Memory B cell (primary cell): ENCODE data around the gene TTF2.

Experiments used
- ATAC-seq: fragments of 150-1000 bp; cut with Tn5 transposase; 2 replicates; pipeline ENCODE4 v1.10.0; 2021; ENCODE audit warnings: low read depth, mild to moderate bottlenecking, moderate library complexity
- DNase-seq, 2 donors: peaks; one replicate each; pipeline ENCODE4 v3.0.0; 2022; ENCODE audit warnings: low spot score in 2 of 2
- H3K27ac Mint-ChIP-seq: one replicate; pipeline ENCODE4 v1.8.0; 2022; ENCODE audit warnings: mild to moderate bottlenecking, moderate library complexity, mixed read lengths
- H3K27me3 Mint-ChIP-seq: one replicate; pipeline ENCODE4 v1.8.0; 2022; ENCODE audit warnings: mixed read lengths
- H3K36me3 Mint-ChIP-seq: one replicate; pipeline ENCODE4 v1.8.0; 2022; ENCODE audit warnings: mild to moderate bottlenecking, mixed read lengths
- H3K4me1 Mint-ChIP-seq: one replicate; pipeline ENCODE4 v1.8.0; 2022; ENCODE audit warnings: mixed read lengths
- H3K4me3 Mint-ChIP-seq: one replicate; pipeline ENCODE4 v1.8.0; 2022; ENCODE audit warnings: mild to moderate bottlenecking, moderate library complexity, mixed read lengths
- H3K9me3 Mint-ChIP-seq: one replicate; pipeline ENCODE4 v1.8.0; 2022; ENCODE audit warnings: mixed read lengths

Gene TTF2

DNA sequence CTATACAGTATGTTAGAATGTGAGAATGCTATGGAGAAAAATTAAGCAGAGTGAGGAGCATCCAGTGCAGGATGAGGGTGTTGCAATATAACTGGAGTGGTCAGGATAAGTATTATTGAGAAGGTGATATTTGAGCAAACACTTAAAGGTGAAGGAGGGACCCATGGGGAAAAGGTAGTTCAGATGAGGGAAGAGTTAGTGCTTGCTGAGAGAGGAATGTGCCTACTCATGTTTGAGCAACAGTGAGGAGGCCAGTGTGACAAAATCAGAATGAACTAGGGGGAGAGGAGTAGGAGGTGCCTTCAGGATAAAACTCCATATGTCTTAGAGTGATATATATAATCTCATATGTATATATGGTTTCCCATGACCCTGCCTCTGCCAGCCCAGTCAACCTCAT lies 67.7 kb downstream of the TTF2 start:
- ATAC-seq (no peak), DNase-seq (no peak)
- Mint-ChIP-seq H3K9me3 (no peaks in the 10 kb centered on the region), H3K36me3 (no peaks in the 10 kb centered on the region), H3K27me3 (peaks cover 9% of the 10 kb centered on the region), H3K27ac (no peak overlapping the region), H3K4me1 (peaks cover under 1% of the 10 kb centered on the region), H3K4me3 (no peak overlapping the region)

DNA sequence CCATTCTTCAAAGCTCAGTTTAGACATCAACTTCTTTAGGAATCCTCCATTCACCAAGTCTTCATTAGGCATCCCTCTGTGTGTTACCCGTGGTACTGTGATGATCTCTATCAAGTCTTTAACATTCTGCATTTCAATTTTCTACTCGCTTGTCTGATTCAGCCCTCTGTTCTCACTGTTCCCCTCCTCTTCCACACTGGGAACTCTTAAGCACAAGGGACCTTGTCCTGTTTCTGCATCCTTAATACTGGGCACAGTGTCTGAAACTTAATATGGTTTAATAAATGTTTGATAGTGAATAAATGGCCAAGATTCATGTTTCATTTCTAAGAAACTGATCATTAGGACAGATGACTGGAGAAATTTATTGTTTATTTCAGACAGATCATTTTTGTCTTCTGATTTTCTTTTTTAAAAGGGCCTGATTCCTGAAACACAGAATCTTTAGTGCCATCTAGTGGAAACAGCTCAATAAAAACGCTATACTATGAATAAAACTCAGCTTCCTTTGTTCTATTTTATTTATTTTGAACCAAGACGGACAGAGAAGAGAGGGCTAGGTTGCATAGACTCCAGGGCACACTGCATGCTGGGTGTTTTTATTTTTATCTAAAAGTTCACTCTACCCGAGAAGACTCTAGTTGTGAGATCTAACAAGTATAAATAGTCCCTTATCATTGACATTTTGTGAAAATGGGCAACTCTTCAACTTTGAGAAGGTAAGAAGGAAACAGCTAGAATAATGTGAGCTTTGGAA lies 68.4 kb downstream of the TTF2 start:
- DNase-seq (no peak), ATAC-seq (no peak)
- Mint-ChIP-seq H3K27me3 (peaks cover 9% of the 10 kb centered on the region), H3K4me3 (no peak overlapping the region), H3K4me1 (no peaks in the 10 kb centered on the region), H3K36me3 (no peaks in the 10 kb centered on the region), H3K27ac (no peak overlapping the region), H3K9me3 (no peaks in the 10 kb centered on the region)

DNA sequence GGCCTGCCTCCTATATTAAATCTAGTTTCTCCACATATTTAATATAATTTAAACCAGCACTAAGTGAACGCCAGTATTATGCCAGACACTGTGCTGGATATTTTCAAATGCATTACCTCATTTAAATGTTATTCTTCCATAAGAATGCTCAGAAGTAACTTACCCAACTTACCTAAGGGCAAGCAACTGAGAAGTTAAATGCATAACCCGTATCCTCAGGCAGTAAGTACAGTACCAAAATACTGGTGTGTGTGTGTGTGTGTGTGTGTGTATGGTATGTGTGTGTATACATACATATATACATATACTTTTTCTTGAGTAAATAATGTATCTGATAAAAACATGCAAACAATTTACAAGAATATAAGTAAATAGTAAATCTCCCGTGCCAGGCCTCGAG lies 70.4 kb downstream of the TTF2 start:
- peaks cover 11% of the 10 kb centered on the region for H3K27me3 Mint-ChIP-seq
- DNase-seq (no peak), ATAC-seq (no peak)
- H3K4me1 Mint-ChIP-seq: no peaks in the 10 kb centered on the region
- no peaks in the 10 kb centered on the region for H3K36me3 Mint-ChIP-seq
- H3K9me3 Mint-ChIP-seq: no peaks in the 10 kb centered on the region
- no peak overlapping the region for H3K4me3 Mint-ChIP-seq
- no peak overlapping the region for H3K27ac Mint-ChIP-seq

DNA sequence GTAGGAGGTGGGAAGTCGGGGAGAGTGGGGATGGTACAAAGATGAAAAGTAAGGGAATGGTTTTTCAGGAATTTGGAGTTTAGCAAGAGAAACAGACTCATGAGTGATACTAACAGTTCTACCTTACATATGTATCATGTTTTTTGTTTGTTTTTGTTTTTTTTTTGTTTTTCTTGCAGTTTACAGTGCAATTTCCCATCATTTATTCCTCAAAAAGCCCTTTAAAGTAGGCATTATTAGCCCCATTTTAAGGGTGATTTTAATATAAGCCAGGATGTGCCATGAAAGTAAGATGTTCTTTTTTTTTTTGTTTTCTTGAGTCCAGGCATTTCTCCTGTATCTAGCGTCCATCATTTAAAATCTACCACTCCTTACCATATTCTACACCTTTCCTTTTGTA lies 75.2 kb downstream of the TTF2 start:
- Mint-ChIP-seq H3K9me3 (no peaks in the 10 kb centered on the region), H3K27me3 (peaks cover 5% of the 10 kb centered on the region), H3K36me3 (no peaks in the 10 kb centered on the region), H3K27ac (no peak overlapping the region), H3K4me1 (no peaks in the 10 kb centered on the region), H3K4me3 (no peak overlapping the region)
- no peak for DNase-seq
- ATAC-seq: no peak

DNA sequence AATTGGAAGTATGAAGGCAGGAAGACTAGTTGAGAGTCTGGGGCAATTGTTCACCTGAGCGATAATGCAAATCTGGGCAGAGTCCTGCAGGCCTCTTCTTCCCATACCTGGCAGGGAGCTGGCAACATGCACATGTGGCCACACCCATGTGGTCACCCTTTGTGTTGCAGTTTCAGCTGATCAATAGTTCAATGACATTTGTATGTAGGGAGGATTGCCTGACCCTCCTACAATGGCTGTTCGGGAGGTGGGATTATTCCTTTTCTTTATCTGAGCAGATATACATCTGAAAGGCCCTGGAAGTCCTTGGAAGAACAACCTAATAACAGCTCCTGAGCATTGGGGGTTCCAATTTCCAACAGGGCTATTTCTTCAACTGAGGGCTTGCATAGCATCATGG lies 76.6 kb downstream of the TTF2 start:
- no peaks in the 10 kb centered on the region for H3K36me3 Mint-ChIP-seq
- H3K9me3 Mint-ChIP-seq: no peaks in the 10 kb centered on the region
- no peaks in the 10 kb centered on the region for H3K4me1 Mint-ChIP-seq
- ATAC-seq (no peak), DNase-seq (no peak)
- no peak overlapping the region for H3K27ac Mint-ChIP-seq
- no peak overlapping the region for H3K4me3 Mint-ChIP-seq
- H3K27me3 Mint-ChIP-seq: peaks cover 5% of the 10 kb centered on the region

DNA sequence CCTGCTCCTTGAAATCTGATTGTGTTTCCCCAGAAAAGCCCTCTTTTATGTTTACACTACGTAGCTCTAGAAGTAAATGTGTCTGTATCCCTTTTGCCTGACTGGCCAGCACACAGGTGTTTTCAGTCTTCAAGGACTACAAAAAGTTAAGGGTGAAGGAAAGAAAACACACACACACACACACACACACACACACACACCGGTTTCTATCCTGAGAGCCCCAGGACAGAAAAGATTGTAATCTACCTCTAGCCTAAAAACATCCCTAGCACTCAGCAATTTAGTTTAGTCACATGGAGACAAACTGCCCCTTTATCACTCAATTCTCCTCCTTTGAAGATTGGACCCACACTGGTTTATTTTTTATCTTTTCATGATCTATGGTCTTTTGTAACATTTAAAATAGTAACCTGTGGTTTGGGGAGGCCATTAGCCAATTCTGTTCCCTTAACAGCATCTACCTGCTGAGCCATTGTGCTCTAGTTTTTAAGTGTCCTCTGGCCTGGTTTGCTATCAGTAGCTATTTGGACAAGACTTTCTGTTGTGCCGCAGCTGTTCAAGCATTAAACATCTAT lies 77.2 kb downstream of the TTF2 start:
- Mint-ChIP-seq H3K27ac (no peak overlapping the region), H3K27me3 (peaks cover 5% of the 10 kb centered on the region), H3K9me3 (no peaks in the 10 kb centered on the region), H3K4me3 (no peak overlapping the region), H3K4me1 (no peaks in the 10 kb centered on the region), H3K36me3 (no peaks in the 10 kb centered on the region)
- no peak for DNase-seq
- no peak for ATAC-seq

DNA sequence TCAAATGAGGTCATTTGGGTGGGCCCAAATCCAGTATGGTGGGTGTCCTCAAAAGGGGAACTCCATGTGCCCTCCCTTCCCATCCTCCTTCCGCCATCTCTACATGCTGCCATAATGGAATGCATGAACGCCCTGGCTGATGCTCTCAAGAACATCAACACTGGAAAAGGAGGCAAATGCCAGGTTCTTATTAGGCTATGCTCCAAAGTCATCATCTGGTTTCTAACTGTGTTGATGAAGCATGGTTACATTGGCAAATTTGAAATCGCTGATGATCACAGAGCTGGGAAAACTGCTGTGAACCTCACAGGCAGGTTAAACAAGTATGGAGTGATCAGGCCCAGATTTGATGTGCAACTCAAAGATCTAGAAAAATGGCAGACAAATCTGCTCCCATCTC lies 78.0 kb downstream of the TTF2 start:
- DNase-seq: no peak
- Mint-ChIP-seq H3K36me3 (no peaks in the 10 kb centered on the region), H3K27me3 (peaks cover 5% of the 10 kb centered on the region), H3K9me3 (no peaks in the 10 kb centered on the region), H3K4me3 (no peak overlapping the region), H3K27ac (no peak overlapping the region), H3K4me1 (no peaks in the 10 kb centered on the region)
- ATAC-seq: no peak

DNA sequence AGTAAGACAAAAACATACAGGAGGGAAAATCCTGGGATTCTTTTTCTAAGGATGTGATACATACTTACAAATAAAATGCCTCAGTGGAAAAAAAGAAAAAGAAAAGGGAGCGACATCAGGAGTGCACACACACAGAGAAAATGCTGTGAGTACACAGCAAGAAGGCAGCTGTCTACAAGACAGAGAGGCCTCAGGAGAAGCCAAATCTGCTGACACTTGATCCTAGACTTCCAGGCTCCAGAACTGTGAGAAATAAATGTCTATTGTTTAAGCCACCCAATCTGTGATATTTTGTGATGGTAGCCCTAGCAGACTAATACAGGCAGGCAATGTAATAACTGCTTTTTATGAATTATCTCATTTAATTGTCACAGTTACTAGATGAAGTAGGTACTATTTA lies 78.4 kb downstream of the TTF2 start:
- H3K4me1 Mint-ChIP-seq: no peaks in the 10 kb centered on the region
- H3K27ac Mint-ChIP-seq: no peak overlapping the region
- peaks cover 5% of the 10 kb centered on the region for H3K27me3 Mint-ChIP-seq
- no peaks in the 10 kb centered on the region for H3K36me3 Mint-ChIP-seq
- no peak overlapping the region for H3K4me3 Mint-ChIP-seq
- DNase-seq (no peak), ATAC-seq (no peak)
- no peaks in the 10 kb centered on the region for H3K9me3 Mint-ChIP-seq

DNA sequence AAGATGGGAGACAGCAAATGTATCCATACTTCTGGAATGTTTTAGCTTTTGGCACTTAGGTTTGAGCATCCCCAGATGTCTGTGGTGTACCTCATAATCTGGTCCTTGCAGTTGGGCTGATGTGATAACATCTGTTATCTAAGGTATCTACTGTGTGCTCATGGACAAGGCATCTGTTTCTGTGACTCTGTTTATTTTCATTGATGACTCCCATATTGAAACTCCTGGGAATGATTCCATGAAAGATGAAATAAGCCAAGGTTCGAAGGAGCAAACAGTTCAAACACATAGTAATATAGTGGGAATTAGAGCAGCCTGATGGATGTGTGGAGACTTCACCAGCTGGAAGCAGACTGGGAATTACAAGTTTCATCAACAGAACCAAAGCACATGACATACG lies 82.1 kb downstream of the TTF2 start:
- Mint-ChIP-seq H3K4me1 (no peaks in the 10 kb centered on the region), H3K4me3 (no peak overlapping the region), H3K27me3 (no peaks in the 10 kb centered on the region), H3K36me3 (no peaks in the 10 kb centered on the region), H3K27ac (no peak overlapping the region), H3K9me3 (no peaks in the 10 kb centered on the region)
- ATAC-seq: no peak
- DNase-seq: no peak

DNA sequence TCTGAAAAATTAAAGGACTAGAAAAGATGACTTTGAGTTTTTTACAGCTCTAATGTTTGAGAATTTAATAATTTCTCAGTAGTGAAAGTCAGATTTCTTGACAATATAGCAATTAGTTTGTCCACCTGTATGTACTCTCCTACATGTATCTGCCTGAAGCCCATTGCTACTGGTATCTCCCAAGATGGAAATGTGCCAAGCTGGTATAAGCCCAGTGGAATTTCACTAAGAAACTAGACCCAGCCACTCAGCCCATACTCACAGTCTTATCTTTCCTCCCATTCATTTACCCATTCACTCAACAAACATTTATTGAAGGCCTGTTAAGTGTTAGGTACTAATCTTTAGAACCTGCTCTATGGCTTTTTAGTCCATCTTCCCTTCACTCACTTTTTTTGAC lies 83.0 kb downstream of the TTF2 start:
- DNase-seq (no peak), ATAC-seq (no peak)
- Mint-ChIP-seq H3K9me3 (no peaks in the 10 kb centered on the region), H3K27ac (no peak overlapping the region), H3K4me3 (no peak overlapping the region), H3K4me1 (no peaks in the 10 kb centered on the region), H3K36me3 (no peaks in the 10 kb centered on the region), H3K27me3 (no peaks in the 10 kb centered on the region)

DNA sequence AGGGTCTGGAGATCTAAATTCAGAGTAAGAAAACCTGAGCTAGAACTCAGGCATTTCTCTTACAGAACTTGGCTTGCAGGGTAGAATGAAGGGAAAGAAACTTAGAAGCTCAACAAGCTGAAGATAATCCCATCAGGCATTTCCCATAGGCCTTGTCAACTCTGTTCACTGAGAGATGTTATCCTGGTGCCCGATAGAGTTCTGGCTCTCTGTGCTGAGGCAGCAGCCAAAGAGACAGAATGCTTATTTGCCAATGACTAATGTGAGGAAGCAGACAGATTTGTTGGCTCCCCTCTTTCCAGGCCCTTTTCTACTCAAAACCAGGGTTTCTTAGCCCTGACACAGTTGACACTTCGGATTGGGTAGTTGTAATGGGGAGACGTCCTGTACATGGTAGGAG lies 83.7 kb downstream of the TTF2 start:
- Mint-ChIP-seq H3K27ac (no peak overlapping the region), H3K4me3 (no peak overlapping the region), H3K4me1 (no peaks in the 10 kb centered on the region), H3K27me3 (no peaks in the 10 kb centered on the region), H3K36me3 (no peaks in the 10 kb centered on the region), H3K9me3 (no peaks in the 10 kb centered on the region)
- ATAC-seq (no peak), DNase-seq (no peak)

DNA sequence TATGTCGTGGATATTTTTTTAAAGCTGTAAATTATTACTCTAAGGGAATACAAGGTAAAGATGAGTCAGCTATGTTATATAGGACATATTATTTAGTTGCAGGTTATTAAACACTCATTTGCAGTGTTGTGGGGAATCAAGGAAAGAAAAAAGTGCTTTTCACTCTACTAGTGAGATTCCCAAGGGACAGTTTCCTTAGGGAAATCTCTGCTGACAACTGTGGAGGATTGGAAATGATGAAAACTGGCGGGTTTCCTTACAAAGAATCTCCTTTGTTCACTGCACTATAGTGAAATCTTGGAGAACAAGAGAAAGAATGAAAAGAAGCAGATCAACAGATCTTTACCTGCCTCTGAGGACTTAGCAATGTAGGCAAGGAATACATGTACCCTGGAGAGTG lies 85.9 kb downstream of the TTF2 start:
- no peaks in the 10 kb centered on the region for H3K36me3 Mint-ChIP-seq
- H3K27ac Mint-ChIP-seq: no peak overlapping the region
- no peaks in the 10 kb centered on the region for H3K9me3 Mint-ChIP-seq
- no peaks in the 10 kb centered on the region for H3K4me1 Mint-ChIP-seq
- DNase-seq: no peak
- H3K4me3 Mint-ChIP-seq: no peak overlapping the region
- ATAC-seq: no peak
- peaks cover 2% of the 10 kb centered on the region for H3K27me3 Mint-ChIP-seq

DNA sequence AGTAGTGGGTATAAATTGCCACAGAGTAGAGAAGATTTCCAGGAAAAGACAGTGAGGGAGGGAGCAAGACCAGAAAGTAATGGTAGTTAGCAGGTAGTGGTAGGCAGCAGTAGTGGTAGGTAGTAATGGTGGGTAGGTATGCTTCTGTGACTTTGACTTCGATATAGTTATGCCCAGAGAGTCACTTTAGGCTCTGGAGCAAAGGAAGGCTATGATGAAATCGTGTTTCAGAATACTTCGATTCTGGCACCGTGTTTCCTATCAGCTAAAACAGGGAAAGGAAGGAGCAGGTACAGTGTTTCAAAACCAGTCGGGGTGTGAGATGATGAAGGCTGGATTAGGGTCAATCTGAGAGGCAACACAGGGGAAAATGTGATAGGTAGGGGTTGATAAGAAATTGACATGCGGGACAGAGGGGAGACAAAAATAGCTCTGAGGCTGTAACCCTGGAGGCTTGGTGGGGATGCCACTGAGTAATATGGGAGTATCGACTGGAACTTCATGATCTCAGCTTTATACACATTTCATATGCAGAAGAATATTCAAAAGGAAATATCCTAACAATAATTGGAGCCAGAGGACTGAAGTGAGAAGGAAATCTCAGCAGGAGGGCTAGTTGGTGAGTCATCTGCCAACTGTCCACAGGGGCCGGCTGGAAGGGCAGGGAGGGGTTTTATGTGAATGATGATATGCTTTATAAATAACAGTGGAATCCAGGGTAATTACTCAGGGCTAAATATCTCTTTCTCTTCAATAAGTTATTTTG lies 86.6 kb downstream of the TTF2 start:
- ATAC-seq: no peak
- Mint-ChIP-seq H3K9me3 (no peaks in the 10 kb centered on the region), H3K36me3 (no peaks in the 10 kb centered on the region)

DNA sequence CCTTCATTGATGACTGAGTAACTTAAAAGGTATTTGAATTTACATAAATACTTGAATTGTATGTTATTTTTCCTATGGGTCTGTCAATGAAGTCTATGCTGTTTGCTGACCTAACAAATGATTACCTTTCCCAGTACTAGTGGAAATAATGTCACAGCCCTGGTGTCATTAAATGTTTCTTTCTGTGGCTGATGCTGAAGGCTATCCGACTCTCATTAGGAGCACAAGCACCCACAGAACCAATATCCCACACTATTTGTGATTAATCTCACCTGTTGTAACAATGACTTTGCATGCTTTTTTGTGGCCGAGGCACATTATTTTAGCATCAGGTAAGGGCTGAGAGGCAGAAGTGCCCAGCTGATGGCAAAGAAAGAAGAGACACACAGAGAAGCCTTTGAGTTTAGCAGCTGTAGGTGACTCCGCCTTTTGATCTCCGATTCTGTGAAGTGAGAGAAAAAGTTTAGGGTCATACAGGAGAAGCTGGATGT lies 87.3 kb downstream of the TTF2 start:
- no peaks in the 10 kb centered on the region for H3K9me3 Mint-ChIP-seq
- DNase-seq (no peak), ATAC-seq (no peak)
- H3K36me3 Mint-ChIP-seq: no peaks in the 10 kb centered on the region
- H3K4me1 Mint-ChIP-seq: no peaks in the 10 kb centered on the region
- H3K27me3 Mint-ChIP-seq: peaks cover 2% of the 10 kb centered on the region
- no peak overlapping the region for H3K4me3 Mint-ChIP-seq
- no peak overlapping the region for H3K27ac Mint-ChIP-seq

More for the DNA sequence above, 86.6 kb downstream of the TTF2 start:
- DNase-seq: no peak
- Mint-ChIP-seq H3K4me3 (no peak overlapping the region), H3K4me1 (no peaks in the 10 kb centered on the region), H3K27me3 (peaks cover 2% of the 10 kb centered on the region), H3K27ac (no peak overlapping the region)
